CD14-positive monocyte (primary cell): ENCODE results near the gene TTC23L. TPM values are rescaled to one million over a fixed set of nuclear protein-coding genes. Genes with fewer than 3 reads are reported as not detected.

Source experiments
- DNase-seq, 3 donors: peaks; one replicate each; pipeline ENCODE4 v3.0.0-alpha.2; 2011 to 2022
- H2AFZ ChIP-seq: 2 replicates; pipeline ENCODE4 v1.6.0; 2012; ENCODE audit warnings: mild to moderate bottlenecking, low read depth, low read length, inconsistent platforms; ENCODE audit not compliant: insufficient read depth, poor library complexity, severe bottlenecking
- H3K27ac ChIP-seq, 2 donors: 1 replicate in 1 of 2; 2 replicates in 1 of 2; pipeline ENCODE4 v1.5.1; 2012 to 2013; ENCODE audit warnings: low read length in 2 of 2, control low read depth in 1 of 2, inconsistent platforms in 1 of 2, low read depth in 1 of 2, mild to moderate bottlenecking in 1 of 2
- H3K27me3 ChIP-seq, 2 donors: one replicate each; pipeline versions ENCODE4 v1.6.0 to v1.6.1; 2011 to 2013; ENCODE audit warnings: low read length in 2 of 2; ENCODE audit not compliant: control insufficient read depth in 2 of 2, insufficient read depth in 2 of 2
- H3K36me3 ChIP-seq, 2 donors: replicated peaks in 1 of 2; 1 replicate in 1 of 2; 2 replicates in 1 of 2; pipeline versions ENCODE4 v1.5.1 to v1.6.1; 2012 to 2013; ENCODE audit warnings: low read length in 2 of 2, control low read depth in 1 of 2, inconsistent platforms in 1 of 2, mild to moderate bottlenecking in 1 of 2; ENCODE audit not compliant: insufficient read depth in 2 of 2, control insufficient read depth in 1 of 2
- H3K4me1 ChIP-seq, 2 donors: 1 replicate in 1 of 2; 2 replicates in 1 of 2; pipeline versions ENCODE4 v1.5.1 to v1.6.1; 2012 to 2013; ENCODE audit warnings: low read length in 2 of 2, control low read depth in 1 of 2, inconsistent platforms in 1 of 2, mild to moderate bottlenecking in 1 of 2, moderate library complexity in 1 of 2; ENCODE audit not compliant: insufficient read depth in 2 of 2, control insufficient read depth in 1 of 2
- H3K4me2 ChIP-seq: replicated peaks from 2 replicates; pipeline ENCODE3; 2012; ENCODE audit warnings: low read length, moderate library complexity, mild to moderate bottlenecking; ENCODE audit not compliant: poor library complexity, severe bottlenecking; ENCODE audit errors: extremely low read depth
- H3K4me3 ChIP-seq, 3 experiments: fragments of 200-600 bp in 1 of 3; sonication (generic) in 1 of 3; replicated peaks in 1 of 3; 1 replicate in 2 of 3; 2 replicates in 1 of 3; pipeline ENCODE4 v1.5.1; 2011 to 2013; ENCODE audit warnings: low read length in 3 of 3, mild to moderate bottlenecking in 3 of 3, control low read depth in 2 of 3, low read depth in 2 of 3, inconsistent platforms in 1 of 3, moderate library complexity in 1 of 3
- H3K79me2 ChIP-seq: 2 replicates; pipeline ENCODE4 v1.6.0; 2012; ENCODE audit warnings: mild to moderate bottlenecking, control low read depth, inconsistent platforms, low read length, moderate library complexity; ENCODE audit not compliant: insufficient read depth
- H3K9ac ChIP-seq: 2 replicates; pipeline ENCODE4 v1.6.0; 2017; ENCODE audit warnings: low read length, mild to moderate bottlenecking; ENCODE audit not compliant: insufficient read depth, poor library complexity, severe bottlenecking
- H3K9me3 ChIP-seq, 2 donors: replicated peaks in 1 of 2; 1 replicate in 1 of 2; 2 replicates in 1 of 2; pipeline versions ENCODE4 v1.5.1 to v1.6.1; 2012 to 2013; ENCODE audit warnings: low read length in 2 of 2, control low read depth in 1 of 2; ENCODE audit not compliant: control insufficient read depth in 1 of 2, insufficient read depth in 1 of 2
- H4K20me1 ChIP-seq: 2 replicates; pipeline ENCODE4 v1.6.0; 2012; ENCODE audit warnings: mild to moderate bottlenecking, low read length, control low read depth, moderate library complexity; ENCODE audit not compliant: insufficient read depth
- H3K27ac Mint-ChIP-seq, 7 donors: one replicate each; pipeline ENCODE4 v1.8.0; 2020; ENCODE audit warnings: mild to moderate bottlenecking in 7 of 7, mixed read lengths in 7 of 7, moderate library complexity in 6 of 7, inconsistent platforms in 2 of 7
- H3K27me3 Mint-ChIP-seq, 3 donors: one replicate each; pipeline ENCODE4 v1.8.0; 2021 to 2022; ENCODE audit warnings: low read depth in 3 of 3, mild to moderate bottlenecking in 3 of 3, mixed read lengths in 3 of 3, moderate library complexity in 3 of 3, inconsistent platforms in 1 of 3
- H3K36me3 Mint-ChIP-seq, 2 donors: one replicate each; pipeline ENCODE4 v1.8.0; 2020; ENCODE audit warnings: mixed read lengths in 2 of 2, inconsistent platforms in 1 of 2, mild to moderate bottlenecking in 1 of 2
- H3K4me1 Mint-ChIP-seq: one replicate; pipeline ENCODE4 v1.8.0; 2020; ENCODE audit warnings: mild to moderate bottlenecking, mixed read lengths
- H3K4me3 Mint-ChIP-seq, 2 donors: one replicate each; pipeline ENCODE4 v1.8.0; 2020; ENCODE audit warnings: mild to moderate bottlenecking in 2 of 2, mixed read lengths in 2 of 2, moderate library complexity in 1 of 2
- H3K9me3 Mint-ChIP-seq, 7 donors: one replicate each; pipeline ENCODE4 v1.8.0; 2020 to 2022; ENCODE audit warnings: mixed read lengths in 7 of 7, mild to moderate bottlenecking in 6 of 7, moderate library complexity in 6 of 7, inconsistent platforms in 2 of 7
- WGBS: methylation state at CpG from one replicate; pipeline ENCODE4 v1.1.5; 2013; ENCODE audit warnings: missing lambda C conversion rate; ENCODE audit not compliant: insufficient coverage; 5-methylcytosine and 5-hydroxymethylcytosine counted together
- intact Hi-C, 2 donors: fragments of 100-400 bp; cut with micrococcal nuclease; formaldehyde crosslinking; loops; one replicate each; pipeline versions ENCODE4 v1.15.0 to v1.15.1; 2023
- polyA plus RNA-seq, 3 donors: library from polyadenylated mRNA; depleted of rRNA in 1 of 3; unstranded in 2 of 3; stranded (reverse) in 1 of 3; fragments of 300-500 nt in 2 of 3; fragments of >200 nt in 1 of 3; fragmentation: Illumina TruSeq in 2 of 3; gene quantifications; 1 replicate in 2 of 3; 2 replicates in 1 of 3; pipeline ENCODE4 v1.2.3, GENCODE V29; 2012 to 2021
- TF ChIP-seq, protein P1 (sequence below): fragments of 200-600 bp; IDR thresholded peaks from one replicate; pipeline ENCODE4 v1.8.0; 2022; ENCODE audit warnings: antibody characterized with exemption, mild to moderate bottlenecking

TTC23L gene
- polyA plus RNA-seq, 3 donors, result not detected

- no peak overlapping the region for H3K4me3 ChIP-seq
- H2AFZ ChIP-seq, result no peak overlapping the region
- H3K27ac ChIP-seq, result no peak overlapping the region
- no peaks in the 10 kb centered on the region for H4K20me1 ChIP-seq
- no peak for DNase-seq
- intact Hi-C loops, result no loop called here
- no peaks in the 10 kb centered on the region for H3K9me3 Mint-ChIP-seq
- H3K27ac Mint-ChIP-seq, result no peak overlapping the region
- peaks cover 0 to 2% (median 0%) of the 10 kb centered on the region in 3 donors for H3K27me3 Mint-ChIP-seq
- H3K4me2 ChIP-seq, result no peak overlapping the region
- 100% methylated on average over 1 of the region's 3 CpGs for WGBS
- no peaks in the 10 kb centered on the region for H3K9me3 ChIP-seq
- H3K4me1 Mint-ChIP-seq, result no peaks in the 10 kb centered on the region
- no peaks in the 10 kb centered on the region for H3K79me2 ChIP-seq
- no peak overlapping the region for H3K4me3 Mint-ChIP-seq
- TF ChIP-seq, protein P1, sequence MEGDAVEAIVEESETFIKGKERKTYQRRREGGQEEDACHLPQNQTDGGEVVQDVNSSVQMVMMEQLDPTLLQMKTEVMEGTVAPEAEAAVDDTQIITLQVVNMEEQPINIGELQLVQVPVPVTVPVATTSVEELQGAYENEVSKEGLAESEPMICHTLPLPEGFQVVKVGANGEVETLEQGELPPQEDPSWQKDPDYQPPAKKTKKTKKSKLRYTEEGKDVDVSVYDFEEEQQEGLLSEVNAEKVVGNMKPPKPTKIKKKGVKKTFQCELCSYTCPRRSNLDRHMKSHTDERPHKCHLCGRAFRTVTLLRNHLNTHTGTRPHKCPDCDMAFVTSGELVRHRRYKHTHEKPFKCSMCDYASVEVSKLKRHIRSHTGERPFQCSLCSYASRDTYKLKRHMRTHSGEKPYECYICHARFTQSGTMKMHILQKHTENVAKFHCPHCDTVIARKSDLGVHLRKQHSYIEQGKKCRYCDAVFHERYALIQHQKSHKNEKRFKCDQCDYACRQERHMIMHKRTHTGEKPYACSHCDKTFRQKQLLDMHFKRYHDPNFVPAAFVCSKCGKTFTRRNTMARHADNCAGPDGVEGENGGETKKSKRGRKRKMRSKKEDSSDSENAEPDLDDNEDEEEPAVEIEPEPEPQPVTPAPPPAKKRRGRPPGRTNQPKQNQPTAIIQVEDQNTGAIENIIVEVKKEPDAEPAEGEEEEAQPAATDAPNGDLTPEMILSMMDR, result no peak
- H3K36me3 Mint-ChIP-seq, result peaks cover 66 to 88% of the 10 kb centered on the region in 2 donors
- peaks cover 71 to 97% of the 10 kb centered on the region in 2 donors for H3K36me3 ChIP-seq
- H3K4me1 ChIP-seq, result no peaks in the 10 kb centered on the region
- H3K9ac ChIP-seq, result no peak overlapping the region
- H3K27me3 ChIP-seq, result no peaks in the 10 kb centered on the region
These were observed 103.0 kb downstream of the TTC23L start for GRCh38 chr5:34941936-34942335.

DNA sequence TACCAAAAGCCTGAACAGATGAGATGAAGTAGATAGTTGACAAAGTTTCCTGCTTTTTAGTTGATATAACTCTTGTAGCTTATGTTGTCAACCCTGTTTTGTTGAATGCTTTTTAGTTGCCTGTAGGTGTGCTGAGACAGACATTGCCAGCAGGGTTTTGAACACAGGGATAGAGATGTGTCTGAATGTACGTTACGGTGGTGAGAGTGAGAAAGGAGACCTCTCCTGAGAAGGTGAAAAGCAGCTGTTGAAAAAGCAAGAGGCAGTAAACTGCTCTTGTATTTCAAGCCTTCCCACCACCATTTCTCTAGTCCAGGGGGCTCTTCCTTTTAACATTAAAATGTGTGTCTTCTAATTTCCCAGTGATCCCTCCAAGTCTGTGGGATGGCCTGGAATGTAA lies 105.1 kb downstream of the TTC23L start:
- WGBS, result no CpG with 5 or more reads among the region's 2 CpGs
- H3K4me3 ChIP-seq, result no peak overlapping the region
- no peak overlapping the region for H3K4me3 Mint-ChIP-seq
- peaks cover 62 to 88% of the 10 kb centered on the region in 2 donors for H3K36me3 Mint-ChIP-seq
- no peaks in the 10 kb centered on the region for H3K4me1 ChIP-seq
- H3K9ac ChIP-seq, result no peak overlapping the region
- no peaks in the 10 kb centered on the region for H3K9me3 ChIP-seq
- H4K20me1 ChIP-seq, result no peaks in the 10 kb centered on the region
- H3K27me3 ChIP-seq, result no peaks in the 10 kb centered on the region
- TF ChIP-seq, protein P1, result no peak
- H3K4me2 ChIP-seq, result no peak overlapping the region
- H2AFZ ChIP-seq, result no peak overlapping the region
- peaks cover 56 to 96% of the 10 kb centered on the region in 2 donors for H3K36me3 ChIP-seq
- H3K9me3 Mint-ChIP-seq, result no peaks in the 10 kb centered on the region
- peak overlapping the region in 1 of 7 donors; percentile 59 for H3K27ac Mint-ChIP-seq
- intact Hi-C loops, result no loop called here
- no peaks in the 10 kb centered on the region for H3K4me1 Mint-ChIP-seq
- no peaks in the 10 kb centered on the region for H3K79me2 ChIP-seq
- no peaks in the 10 kb centered on the region for H3K27me3 Mint-ChIP-seq
- no peak for DNase-seq
- H3K27ac ChIP-seq, result no peak overlapping the region
